Keratinocyte (primary cell): ENCODE data around the gene PPP1R26.

ENCODE experiments used
- EZH2 ChIP-seq: IDR thresholded peaks from one replicate; pipeline ENCODE4 v1.6.1; 2012; ENCODE audit warnings: inconsistent platforms, mild to moderate bottlenecking, low read length, moderate library complexity
- TF ChIP-seq, protein P1 (sequence below), 3 experiments: IDR thresholded peaks in 1 of 3; conservative IDR thresholded peaks in 1 of 3; optimal IDR thresholded peaks in 1 of 3; 2 replicates in 2 of 3; 3 replicates in 1 of 3; pipeline versions ENCODE3 to v1.5.1; 2011; ENCODE audit warnings: low read length in 3 of 3, mild to moderate bottlenecking in 3 of 3, moderate library complexity in 2 of 3, control low read depth in 1 of 3, inconsistent platforms in 1 of 3; ENCODE audit not compliant: insufficient read depth in 2 of 3; ENCODE audit errors: extremely low read depth in 1 of 3

DNA sequence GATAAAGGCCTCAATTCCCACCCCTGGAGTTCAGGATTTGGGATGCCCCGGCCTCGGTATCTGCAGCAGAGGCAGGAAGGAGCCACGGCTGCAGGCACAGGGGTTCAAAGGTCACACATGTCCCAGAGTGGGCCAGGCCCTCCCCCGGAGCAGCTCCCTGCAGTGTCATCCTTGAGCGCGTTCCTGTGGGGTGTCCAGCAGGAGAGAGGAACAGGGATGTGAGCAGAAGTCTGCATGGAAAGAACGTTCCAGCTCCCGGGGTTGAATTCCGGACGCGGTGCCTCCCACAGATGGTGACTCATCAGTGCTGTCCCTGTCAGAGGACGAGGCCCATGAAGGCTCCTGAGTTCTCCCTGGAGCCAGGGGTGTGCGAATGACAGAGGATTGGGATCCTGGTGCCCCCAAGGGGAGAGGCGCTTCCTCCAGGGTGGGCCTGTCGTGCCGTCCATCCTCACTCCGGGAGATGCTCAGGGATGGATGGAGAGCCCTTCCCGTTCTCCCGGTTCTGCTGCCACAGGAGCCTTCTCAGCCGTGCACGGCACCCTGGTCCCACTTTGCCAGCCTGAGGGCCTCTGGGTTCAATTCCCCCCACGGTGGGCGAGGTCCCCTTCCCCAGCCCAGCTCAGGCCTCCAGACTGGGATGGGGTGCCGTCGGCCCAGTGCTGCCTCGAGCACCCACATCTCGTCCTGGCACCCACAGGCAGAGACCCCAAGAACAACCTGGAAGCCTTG is 44.7 kb downstream of the PPP1R26 start:
- TF ChIP-seq, protein P1, sequence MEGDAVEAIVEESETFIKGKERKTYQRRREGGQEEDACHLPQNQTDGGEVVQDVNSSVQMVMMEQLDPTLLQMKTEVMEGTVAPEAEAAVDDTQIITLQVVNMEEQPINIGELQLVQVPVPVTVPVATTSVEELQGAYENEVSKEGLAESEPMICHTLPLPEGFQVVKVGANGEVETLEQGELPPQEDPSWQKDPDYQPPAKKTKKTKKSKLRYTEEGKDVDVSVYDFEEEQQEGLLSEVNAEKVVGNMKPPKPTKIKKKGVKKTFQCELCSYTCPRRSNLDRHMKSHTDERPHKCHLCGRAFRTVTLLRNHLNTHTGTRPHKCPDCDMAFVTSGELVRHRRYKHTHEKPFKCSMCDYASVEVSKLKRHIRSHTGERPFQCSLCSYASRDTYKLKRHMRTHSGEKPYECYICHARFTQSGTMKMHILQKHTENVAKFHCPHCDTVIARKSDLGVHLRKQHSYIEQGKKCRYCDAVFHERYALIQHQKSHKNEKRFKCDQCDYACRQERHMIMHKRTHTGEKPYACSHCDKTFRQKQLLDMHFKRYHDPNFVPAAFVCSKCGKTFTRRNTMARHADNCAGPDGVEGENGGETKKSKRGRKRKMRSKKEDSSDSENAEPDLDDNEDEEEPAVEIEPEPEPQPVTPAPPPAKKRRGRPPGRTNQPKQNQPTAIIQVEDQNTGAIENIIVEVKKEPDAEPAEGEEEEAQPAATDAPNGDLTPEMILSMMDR (optimal IDR thresholded peaks at IDR 0.05 in 1 of 3, IDR thresholded peaks at IDR 0.05 in 1 of 3, conservative IDR thresholded peaks at IDR 0.05 in 1 of 3; ENCODE audit: extremely low read depth in 1 of 3, insufficient read depth in 2 of 3, low read length in 3 of 3), result no peak
- no peak for TF ChIP-seq EZH2
